DND-41 (cell line): ENCODE results near the gene MTFR2.

ENCODE experiments used
- CTCF ChIP-seq: IDR thresholded peaks from 2 replicates; pipeline ENCODE4 v1.5.1; 2012; ENCODE audit warnings: borderline replicate concordance, low read length, moderate library complexity, mild to moderate bottlenecking; ENCODE audit not compliant: poor library complexity, severe bottlenecking; ENCODE audit errors: extremely low read depth
- EZH2 ChIP-seq: IDR thresholded peaks from 3 replicates; pipeline ENCODE4 v1.6.1; 2012; ENCODE audit warnings: borderline replicate concordance, low read depth, mild to moderate bottlenecking, moderate library complexity, low read length, inconsistent platforms; ENCODE audit not compliant: severe bottlenecking

DNA sequence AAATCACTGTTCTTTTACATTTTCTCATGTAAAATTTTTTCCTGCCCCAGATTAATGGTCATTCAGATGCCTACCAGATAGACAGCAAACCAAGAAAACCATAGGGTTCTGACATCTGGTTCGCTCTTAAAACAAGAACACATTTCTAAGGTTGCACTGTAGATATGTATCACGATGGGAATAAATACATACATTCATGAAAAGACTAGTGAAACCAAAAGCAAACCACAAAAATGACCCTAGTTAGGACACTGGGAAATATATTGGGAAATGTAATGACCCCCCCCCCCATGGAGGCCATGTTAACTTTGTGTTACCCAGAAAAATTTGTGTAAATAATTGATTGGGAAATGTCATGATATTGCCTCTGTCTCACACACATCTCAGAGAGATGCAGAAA lies 37.5 kb downstream of the MTFR2 start:
- no peak for TF ChIP-seq CTCF
- TF ChIP-seq EZH2: no peak
